ENCODE measurements around the gene CERCAM. TPM values are rescaled to one million over a fixed set of nuclear protein-coding genes. Genes with fewer than 3 reads are reported as not detected.

Gene CERCAM
- total RNA-seq = 12.4 and 28.2 TPM in 2 replicates

GRCh38 chr9:128420651-128421481 is at the start of gene CERCAM:
Gene CERCAM (plus strand): TSS chr9:128420857. CDS start chr9:128420878, 21 bp downstream.
- no peaks in the 10 kb centered on the region for H3K36me3 ChIP-seq (ENCODE audit: control insufficient read depth, insufficient read depth, low read length)
- H3K27me3 ChIP-seq (ENCODE audit: control insufficient read depth, insufficient read depth, low read length) = no peaks in the 10 kb centered on the region
- DNase-seq (ENCODE audit: low read depth) = no peak
- peak within 1 kb of the TSS; percentile 65 for H3K4me3 ChIP-seq (ENCODE audit: low read depth, low read length)
- no peak for FAIRE-seq
- peak; percentile 1 for TF ChIP-seq CTCF (IDR thresholded peaks at IDR 0.05; ENCODE audit: insufficient read depth, low read length, severe bottlenecking)

- TF ChIP-seq CTCF (IDR thresholded peaks at IDR 0.05; ENCODE audit: insufficient read depth, low read length, severe bottlenecking) = no peak
- Histone ChIP-seq H3K4me3 (ENCODE audit: low read depth, low read length) (peak overlapping the region; percentile 96), H3K27me3 (ENCODE audit: control insufficient read depth, insufficient read depth, low read length) (no peaks in the 10 kb centered on the region), H3K36me3 (ENCODE audit: control insufficient read depth, insufficient read depth, low read length) (peaks cover 2% of the 10 kb centered on the region)
- FAIRE-seq (no peak), DNase-seq (ENCODE audit: low read depth) (peak; percentile 8)
These were observed 49.0 kb upstream of the CERCAM start for GRCh38 chr9:128371630-128372117.

GRCh38 chr9:128372188-128372641 is 48.4 kb upstream of the CERCAM start:
- TF ChIP-seq CTCF (IDR thresholded peaks at IDR 0.05; ENCODE audit: insufficient read depth, low read length, severe bottlenecking) = no peak
- Histone ChIP-seq H3K27me3 (ENCODE audit: control insufficient read depth, insufficient read depth, low read length) (no peaks in the 10 kb centered on the region), H3K36me3 (ENCODE audit: control insufficient read depth, insufficient read depth, low read length) (peaks cover 2% of the 10 kb centered on the region), H3K4me3 (ENCODE audit: low read depth, low read length) (peak overlapping the region; percentile 96)
- DNase-seq (ENCODE audit: low read depth) = peak; percentile 45
- no peak for FAIRE-seq

- FAIRE-seq (no peak), DNase-seq (ENCODE audit: low read depth) (peak; percentile 26)
- Histone ChIP-seq H3K36me3 (ENCODE audit: control insufficient read depth, insufficient read depth, low read length) (peaks cover 3% of the 10 kb centered on the region), H3K27me3 (ENCODE audit: control insufficient read depth, insufficient read depth, low read length) (no peaks in the 10 kb centered on the region), H3K4me3 (ENCODE audit: low read depth, low read length) (no peak overlapping the region)
- TF ChIP-seq CTCF (IDR thresholded peaks at IDR 0.05; ENCODE audit: insufficient read depth, low read length, severe bottlenecking) = no peak
These were observed 47.9 kb upstream of the CERCAM start for GRCh38 chr9:128372784-128373183.

- TF ChIP-seq CTCF (IDR thresholded peaks at IDR 0.05; ENCODE audit: insufficient read depth, low read length, severe bottlenecking) = no peak
- DNase-seq (ENCODE audit: low read depth) = no peak
- Histone ChIP-seq H3K36me3 (ENCODE audit: control insufficient read depth, insufficient read depth, low read length) (peaks cover 6% of the 10 kb centered on the region), H3K4me3 (ENCODE audit: low read depth, low read length) (no peak overlapping the region), H3K27me3 (ENCODE audit: control insufficient read depth, insufficient read depth, low read length) (no peaks in the 10 kb centered on the region)
- FAIRE-seq = no peak
These were observed 46.4 kb upstream of the CERCAM start for GRCh38 chr9:128374221-128374675.

All from bronchial epithelial cell (primary cell).